ENCODE results near the gene BOC. TPM values are rescaled to one million over a fixed set of nuclear protein-coding genes. Genes with fewer than 3 reads are reported as not detected.

Gene BOC
- total and polyA plus RNA-seq, 2 of the 4 experiments (the other 2 are of a cell fraction): 6.8 to 15.2 TPM

DNA sequence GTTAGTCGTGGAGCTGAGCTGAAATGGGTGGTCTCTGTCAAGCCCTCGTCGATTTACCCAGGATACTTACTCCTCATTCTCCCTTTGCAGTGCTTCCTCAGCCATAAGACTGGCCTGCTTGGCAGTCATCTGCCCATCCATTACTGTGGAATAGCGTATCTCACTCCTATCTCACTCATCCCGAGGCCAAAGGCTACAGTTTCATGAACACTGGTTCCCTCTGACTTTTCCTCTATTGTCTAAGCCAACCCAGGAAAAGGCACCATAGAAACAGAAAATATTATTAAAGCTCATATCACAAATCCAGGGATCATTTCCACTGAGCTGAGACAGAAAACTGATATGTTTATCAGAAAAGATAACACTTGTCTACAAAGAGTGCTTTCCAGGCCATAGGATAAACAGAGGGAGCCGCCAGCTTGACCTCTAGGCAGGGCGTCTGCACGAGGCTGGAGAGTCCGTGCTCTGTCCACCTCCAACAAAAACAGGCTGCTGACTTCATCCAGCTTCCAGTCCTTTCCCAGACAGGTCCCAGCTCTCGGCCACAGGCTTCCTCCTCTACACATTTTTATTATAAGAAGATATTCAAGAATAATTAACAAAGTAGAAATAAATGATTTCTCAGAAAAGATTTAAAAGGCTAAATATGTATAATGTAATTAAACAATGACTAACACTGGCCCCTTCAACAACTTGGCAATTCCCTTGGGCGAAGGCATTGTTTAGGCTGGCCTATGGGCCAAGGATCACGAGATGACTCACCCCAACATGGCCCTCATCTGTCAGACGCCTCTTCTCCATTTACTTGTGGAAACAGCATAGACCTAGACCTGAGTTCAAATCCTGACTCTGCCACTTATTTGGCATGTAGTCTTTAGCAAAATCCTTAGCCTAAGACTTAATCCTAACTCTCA, 27.4 kb upstream of the BOC start:
- Histone ChIP-seq H3K27me3 (ENCODE audit: control insufficient read depth, insufficient read depth, low read length) (peaks cover 17% of the 10 kb centered on the region), H2BK120ac (ENCODE audit: low read depth, low read length) (no peak overlapping the region), H3K56ac (ENCODE audit: extremely low read depth, insufficient read depth, low read length) (no peak overlapping the region), H3K4me1 (ENCODE audit: control insufficient read depth, insufficient read depth, low read length) (peaks cover 4% of the 10 kb centered on the region; the same call in 1 of the 2 replicates), H4K20me1 (ENCODE audit: insufficient read depth, low read length) (no peaks in the 10 kb centered on the region), H3K9ac (ENCODE audit: low read depth, low read length) (no peak overlapping the region), H3K36me3 (ENCODE audit: control insufficient read depth, insufficient read depth, low read length) (no peaks in the 10 kb centered on the region), H3K4me3 (ENCODE audit: insufficient read depth, low read depth, low read length) (no peak overlapping the region), H2AFZ (replicated peaks; ENCODE audit: low read length, poor library complexity) (no peak overlapping the region), H2AK5ac (ENCODE audit: low read depth, low read length) (peak overlapping the region; percentile 62), H4K5ac (ENCODE audit: low read depth, low read length) (no peak overlapping the region), H4K8ac (ENCODE audit: low read depth in 2 of 2, low read length in 2 of 2) (no peak overlapping the region), H4K91ac (ENCODE audit: insufficient read depth, low read depth, low read length) (peak overlapping the region; percentile 47), H3K9me1 (ENCODE audit: insufficient read depth, low read length) (no peaks in the 10 kb centered on the region; the same call in 1 of the 2 replicates), H2BK20ac (ENCODE audit: low read depth, low read length) (0 out of 2 replicates have a peak overlapping the region, but pooled peaks have one; percentile 10), H2BK5ac (ENCODE audit: low read depth, low read length, poor library complexity, severe bottlenecking) (no peak overlapping the region), H3K18ac (ENCODE audit: low read depth, low read length) (peak overlapping the region; percentile 39; the same call in 1 of the 2 replicates), H3K9me3 (ENCODE audit: control insufficient read depth, insufficient read depth, low read length) (peaks cover 8% of the 10 kb centered on the region; the same call in 1 of the 2 replicates), H3K23ac (ENCODE audit: low read depth, low read length) (no peak overlapping the region), H3K4ac (ENCODE audit: low read depth, low read length) (no peak overlapping the region; the same call in 1 of the 2 replicates), H3K14ac (replicated peaks; ENCODE audit: low read depth, low read length) (no peak overlapping the region), H2AK9ac (replicated peaks; ENCODE audit: low read depth, low read length, poor library complexity) (no peak overlapping the region), H3K27ac (ENCODE audit: insufficient read depth, low read length) (peak overlapping the region; percentile 65; the same call in 1 of the 2 replicates), H3K4me2 (ENCODE audit: low read depth, low read length) (no peak overlapping the region), H2BK15ac (ENCODE audit: low read depth, low read length) (no peak overlapping the region), H3K79me1 (ENCODE audit: low read depth in 1 of 2, low read length in 2 of 2) (no peaks in the 10 kb centered on the region)
- no TSS peak for BruUV-seq (replicated peaks)
- TF ChIP-seq BHLHE40 (IDR thresholded peaks at IDR 0.05; ENCODE audit: low read depth, low read length) (0 out of 2 replicates have a peak, but pooled peaks have one; percentile 24), POLR2A (IDR thresholded peaks at IDR 0.05; ENCODE audit: low read depth, low read length) (no peak), FOS (IDR thresholded peaks at IDR 0.05; ENCODE audit: low read depth, low read length) (peak; percentile 41; the same call in 1 of the 2 replicates)
- TF ChIP-seq, protein P1, sequence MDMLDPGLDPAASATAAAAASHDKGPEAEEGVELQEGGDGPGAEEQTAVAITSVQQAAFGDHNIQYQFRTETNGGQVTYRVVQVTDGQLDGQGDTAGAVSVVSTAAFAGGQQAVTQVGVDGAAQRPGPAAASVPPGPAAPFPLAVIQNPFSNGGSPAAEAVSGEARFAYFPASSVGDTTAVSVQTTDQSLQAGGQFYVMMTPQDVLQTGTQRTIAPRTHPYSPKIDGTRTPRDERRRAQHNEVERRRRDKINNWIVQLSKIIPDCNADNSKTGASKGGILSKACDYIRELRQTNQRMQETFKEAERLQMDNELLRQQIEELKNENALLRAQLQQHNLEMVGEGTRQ (IDR thresholded peaks at IDR 0.05; ENCODE audit: low read depth, low read length): no peak
- peak; percentile 95 for ATAC-seq (ENCODE audit: low read depth)
- DNase-seq: peak; percentile 34
- ChIA-PET POLR2A (ENCODE audit: unreplicated experiment) (no interaction called here), CTCF (interaction anchor here (1.2 kb wide), 1 partner anchor 104 kb away, joined by 3 read pairs; no protein-coding TSS in a partner anchor)
- WGBS, 2 experiments (ENCODE audit: extremely low coverage in 2 of 2, insufficient read length in 1 of 2): 51% methylated on average over 5 of the region's 13 CpGs; no CpG with 5 or more reads in 1 of the 2 experiments
- dilution Hi-C loops (cut with HindIII; ENCODE audit: low sequenced_read_pairs, unreplicated experiment): no loop called here
- intact Hi-C loops (cut with micrococcal nuclease): no loop called here
- in situ Hi-C loops (cut with MboI; ENCODE audit: low sequenced_read_pairs): no loop called here
